Stimulated activated CD8-positive, alpha-beta memory T cell treated with anti-CD3 and anti-CD28 coated beads, Interleukin-12 subunit alpha, Interleukin-12 subunit beta, amount 100 ng/mL, for 24 hours (primary cell): ENCODE results near the gene SEMA4D.
"Not testable (repeated sequence)": the region's sequence is repeated elsewhere in the genome, so short reads cannot be mapped to it uniquely, and the experiment has no call there.

Source experiments
- DNase-seq: peaks from one replicate; pipeline ENCODE4 v3.0.0-alpha.2; 2020; ENCODE audit errors: extremely low read depth

The SEMA4D gene

DNA sequence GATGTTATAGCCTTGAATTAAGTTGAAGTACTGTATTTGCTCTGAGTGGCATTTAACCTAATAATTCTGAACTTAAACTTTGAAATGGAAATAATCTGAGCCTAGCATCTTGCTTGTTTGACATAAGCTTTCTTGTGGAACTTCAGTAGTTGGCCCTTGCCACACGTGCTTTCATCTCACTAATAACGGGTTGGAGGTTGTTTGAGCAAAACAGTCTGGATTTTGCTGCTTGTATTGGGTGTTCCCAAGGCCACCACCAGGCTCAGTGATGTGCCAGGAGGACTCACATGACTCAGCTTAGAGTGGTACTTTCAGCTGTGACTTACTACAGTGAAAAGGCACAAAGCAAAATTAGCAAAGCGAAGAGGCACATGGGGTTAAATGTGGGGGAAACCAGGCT, 143.9 kb downstream of the SEMA4D start:
- DNase-seq = no peak

- DNase-seq = no peak
These were observed 144.9 kb downstream of the SEMA4D start for GRCh38 chr9:89352874-89353649.

DNA sequence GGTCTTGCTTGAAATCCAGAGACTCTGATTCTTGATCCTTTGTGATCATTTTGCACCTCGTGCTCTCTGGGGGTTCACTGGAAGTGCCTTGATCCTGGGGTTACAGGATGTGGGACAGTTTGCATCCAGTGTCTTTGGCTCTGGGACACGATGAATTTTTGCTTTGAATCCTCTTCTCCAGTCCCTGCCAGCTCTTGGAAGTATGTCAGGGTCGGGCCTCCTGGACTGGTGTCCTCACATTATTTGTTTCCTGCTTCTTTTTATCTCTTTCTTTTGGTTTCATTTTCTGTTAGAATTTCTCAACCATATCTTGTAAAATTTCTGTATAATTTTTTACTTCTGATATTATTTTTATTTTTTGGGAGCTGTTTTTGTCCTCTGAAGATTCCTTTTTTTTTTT, 145.5 kb downstream of the SEMA4D start:
- DNase-seq = no peak

DNA sequence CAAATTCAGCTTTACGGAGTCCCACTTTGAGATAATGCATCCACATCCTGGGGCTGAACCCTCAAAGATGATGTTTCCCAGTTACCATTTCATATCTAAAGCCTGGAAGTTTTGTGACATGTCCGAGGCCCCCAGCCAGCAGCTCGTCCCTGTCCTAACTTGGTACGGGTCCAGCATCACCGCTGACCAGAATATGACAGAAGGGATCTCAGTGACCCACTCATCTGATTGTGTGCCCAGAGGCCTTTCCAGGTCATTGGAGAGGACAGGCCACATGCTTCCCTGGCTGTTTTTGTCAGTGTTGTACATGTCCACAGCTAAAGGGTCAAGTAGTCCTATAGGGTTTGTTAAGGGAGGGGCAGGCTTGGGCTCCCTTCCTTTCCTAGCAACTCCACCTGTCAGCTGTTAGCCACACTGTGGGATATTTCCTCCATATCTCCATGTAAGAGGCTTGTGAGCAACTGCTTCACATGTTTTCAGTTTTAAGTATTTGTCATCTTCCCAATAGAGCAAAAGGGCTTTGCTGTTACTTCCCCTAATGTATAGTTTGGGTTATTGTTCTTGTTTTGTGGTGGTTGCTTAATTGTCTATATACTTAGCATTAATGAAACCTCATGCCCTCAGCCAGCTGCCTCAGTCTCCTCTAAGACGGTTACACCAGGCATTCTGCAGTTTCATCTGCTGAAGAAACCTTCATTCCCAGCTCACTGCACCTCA, 146.2 kb downstream of the SEMA4D start:
- DNase-seq = no peak

DNA sequence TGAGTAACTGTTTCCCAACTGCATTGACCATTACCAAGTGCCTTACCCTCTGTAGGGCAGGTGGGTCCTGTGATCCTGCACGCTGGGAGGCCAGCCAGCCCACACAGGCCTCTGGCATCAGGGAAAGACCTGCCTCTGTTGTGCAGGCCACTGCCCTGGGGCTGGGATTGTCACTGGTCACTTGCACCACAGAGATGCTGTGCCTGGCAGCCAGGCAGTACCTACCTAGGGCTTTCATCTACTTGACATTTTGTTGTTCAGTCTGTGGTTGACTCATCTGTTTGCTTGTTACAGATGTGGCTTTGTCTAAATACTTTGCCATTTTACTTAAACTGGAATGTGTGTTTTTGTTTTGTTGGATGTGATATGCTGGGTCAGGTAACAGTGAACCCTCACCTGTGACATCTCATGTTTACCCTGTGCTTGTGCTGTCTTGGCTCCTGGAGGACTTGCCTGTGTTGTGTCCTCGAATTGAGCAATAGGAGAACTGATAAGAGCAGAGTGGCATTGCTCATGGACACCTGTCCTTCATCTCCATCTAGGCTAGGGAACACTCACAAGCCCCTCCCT, 146.8 kb downstream of the SEMA4D start:
- no peak for DNase-seq

- no peak for DNase-seq
These were observed 148.3 kb downstream of the SEMA4D start for GRCh38 chr9:89349607-89350006.

- DNase-seq = no peak
These were observed 150.3 kb downstream of the SEMA4D start for GRCh38 chr9:89347651-89348050.

GRCh38 chr9:89346696-89347095, 151.2 kb downstream of the SEMA4D start:
- no peak for DNase-seq

GRCh38 chr9:89345476-89345875, 152.4 kb downstream of the SEMA4D start:
- DNase-seq = no peak

GRCh38 chr9:89343812-89344211, 154.1 kb downstream of the SEMA4D start:
- DNase-seq = not testable (repeated sequence)

- no peak for DNase-seq
These were observed 155.0 kb downstream of the SEMA4D start for GRCh38 chr9:89342948-89343347.

DNA sequence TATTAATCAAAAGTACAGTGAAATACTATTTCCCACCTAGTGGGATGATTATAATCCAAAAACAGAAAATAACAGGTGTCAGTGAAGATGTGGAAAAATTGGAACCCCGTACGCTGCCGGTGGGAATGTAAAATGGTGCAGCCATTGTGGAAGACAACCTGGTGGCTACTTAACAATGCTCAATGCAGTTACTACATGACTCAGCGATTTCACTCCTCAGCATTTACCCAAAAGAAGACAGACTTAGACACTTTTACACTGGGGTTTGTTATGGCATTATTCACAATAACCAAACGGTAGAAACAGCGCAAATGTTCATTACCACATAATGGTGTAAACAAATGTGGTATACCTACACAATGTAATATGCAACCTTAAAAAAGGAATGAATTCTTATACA, 155.7 kb downstream of the SEMA4D start:
- no peak for DNase-seq

DNA sequence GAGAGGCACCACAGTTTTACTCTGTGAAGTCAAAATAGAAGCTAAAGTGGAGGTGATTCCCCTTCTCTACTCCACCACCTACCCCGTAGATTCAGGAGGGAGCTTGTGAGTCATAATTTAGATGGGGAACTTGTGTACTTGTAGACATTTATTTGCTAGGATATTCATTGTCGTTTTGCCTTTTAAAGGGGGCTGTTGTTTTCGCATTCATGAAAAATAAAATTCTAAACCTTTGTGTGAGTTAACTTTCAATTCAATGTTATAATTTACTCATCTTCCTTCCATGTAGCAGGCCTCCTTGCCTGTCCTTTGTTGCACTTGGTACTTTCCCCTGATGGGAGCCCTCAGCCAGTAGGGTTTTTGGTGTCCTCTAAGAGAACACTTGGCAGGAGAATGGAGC, 157.6 kb downstream of the SEMA4D start:
- no peak for DNase-seq

DNA sequence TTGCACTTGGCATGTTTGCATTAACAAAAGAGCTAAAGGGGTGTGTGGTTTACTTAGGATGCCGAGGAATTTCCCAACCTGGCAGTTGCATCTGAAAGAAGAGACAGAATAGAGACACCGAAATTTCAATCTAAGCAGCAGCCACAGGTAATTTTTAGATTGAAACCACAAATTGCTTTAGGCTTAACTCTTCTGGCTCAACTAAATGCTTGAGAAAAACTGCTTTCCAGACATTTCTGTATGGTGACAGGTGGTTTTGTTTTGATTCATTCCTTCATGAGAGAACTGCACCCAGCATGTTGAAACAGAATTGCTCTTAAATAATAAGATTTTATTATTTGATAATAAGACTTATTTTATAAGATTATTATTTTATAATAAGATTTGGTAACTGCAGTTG, 158.1 kb downstream of the SEMA4D start:
- no peak for DNase-seq

DNA sequence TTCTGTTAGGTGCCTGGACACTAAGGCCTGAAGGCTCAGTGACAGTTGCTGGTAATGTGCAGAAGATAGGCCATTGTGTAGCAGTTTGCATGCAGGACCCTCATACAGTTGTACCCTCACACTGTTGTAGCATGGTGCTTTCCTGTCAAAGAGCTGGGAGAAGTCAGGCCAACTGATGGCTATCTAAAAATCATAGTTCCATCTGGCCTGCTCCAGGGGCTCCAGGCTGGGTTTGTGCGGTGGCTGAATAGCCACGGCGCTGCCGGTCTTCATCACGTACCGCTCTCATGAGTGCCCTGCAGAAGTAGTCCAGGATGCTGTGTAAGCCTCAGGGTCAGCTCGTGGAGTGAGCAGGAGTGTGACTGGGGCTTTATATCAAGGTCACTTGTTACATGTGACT, 167.4 kb downstream of the SEMA4D start:
- no peak for DNase-seq

- DNase-seq = no peak
These were observed 168.0 kb downstream of the SEMA4D start for GRCh38 chr9:89329917-89330316.

DNA sequence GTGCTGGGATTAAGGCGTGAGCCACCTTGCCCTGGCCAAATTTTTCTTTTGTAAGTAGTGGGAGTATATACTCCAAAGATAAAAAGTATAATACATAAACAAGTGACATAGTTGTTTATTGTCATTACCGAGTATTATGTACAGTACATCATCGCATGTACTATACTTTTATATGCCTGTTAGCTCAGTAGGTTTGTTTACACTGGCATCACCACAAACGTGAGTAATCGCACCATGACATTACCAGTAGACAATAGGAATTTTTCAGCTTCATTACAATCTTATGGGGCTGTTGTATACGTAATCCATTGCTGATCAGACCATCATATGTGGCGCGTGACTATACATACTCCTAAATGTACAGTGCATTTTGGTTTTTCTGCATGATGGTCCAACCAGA, 169.8 kb downstream of the SEMA4D start:
- DNase-seq = no peak

- no peak for DNase-seq
These were observed 172.2 kb downstream of the SEMA4D start for GRCh38 chr9:89325733-89326132.

DNA sequence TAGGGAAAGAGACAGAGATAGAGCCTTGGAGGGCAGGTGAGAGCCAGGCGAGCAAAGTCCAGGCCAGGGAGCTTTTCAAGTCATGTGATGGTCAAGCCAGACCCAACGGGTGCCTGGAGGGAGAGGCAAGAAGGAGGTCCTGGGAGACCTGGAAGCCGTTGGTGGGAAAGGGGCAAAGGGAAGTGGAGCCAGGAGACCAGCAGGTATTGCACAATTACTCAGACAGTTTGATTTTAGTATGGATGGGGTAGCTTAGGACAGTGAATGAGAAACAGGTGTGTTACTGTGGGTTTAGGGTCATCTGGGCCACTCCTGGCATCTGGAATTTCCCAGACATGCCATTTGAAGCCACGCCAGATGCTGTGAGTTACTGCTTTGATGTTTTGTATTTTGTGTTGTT, 174.5 kb downstream of the SEMA4D start:
- no peak for DNase-seq

DNA sequence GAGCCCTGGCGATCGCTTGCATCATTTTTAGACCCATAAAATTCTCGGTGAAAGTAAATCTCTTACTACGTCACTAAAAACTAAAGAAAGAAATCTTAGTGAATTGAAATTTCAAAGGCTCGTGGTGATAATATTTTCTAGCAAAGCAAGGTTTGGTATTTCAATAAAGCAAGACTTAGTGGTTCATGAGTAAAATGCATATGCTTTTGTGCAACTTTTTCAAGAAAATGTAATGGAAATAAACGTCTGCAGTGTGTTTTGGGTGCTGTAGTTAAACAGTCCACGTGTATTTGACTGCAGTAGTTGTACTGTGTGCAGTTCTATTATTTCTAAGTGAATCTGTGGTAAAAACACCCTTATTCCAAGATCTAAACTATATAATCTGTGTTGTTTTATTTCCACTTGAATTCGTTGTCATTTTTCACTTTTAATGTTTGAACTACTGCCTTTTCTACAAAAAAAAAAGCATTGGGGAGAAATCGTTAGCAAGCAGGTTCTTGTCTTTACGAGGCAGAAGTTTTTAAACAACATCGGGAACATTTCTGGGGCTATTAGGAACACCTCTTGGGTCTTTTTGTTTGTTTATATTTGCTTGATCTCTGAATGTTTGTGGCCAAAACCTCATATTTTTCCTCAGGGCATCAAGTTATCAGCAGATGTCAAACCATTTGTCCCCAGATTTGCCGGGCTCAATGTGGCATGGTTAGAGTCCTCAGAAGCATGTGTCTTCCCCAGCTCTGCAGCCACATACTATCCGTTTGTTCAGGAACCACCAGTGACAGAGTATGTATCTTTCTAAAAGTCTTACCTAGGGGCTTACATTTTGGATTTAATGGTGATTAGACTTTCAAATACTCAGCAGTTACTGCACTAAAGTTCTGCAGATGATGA, 178.7 kb downstream of the SEMA4D start:
- no peak for DNase-seq

- peak; percentile 85 for DNase-seq
These were observed 179.5 kb downstream of the SEMA4D start, which contains the start of gene SECISBP2 for GRCh38 chr9:89318123-89319014. SECISBP2 (plus strand) TSS chr9:89318500; CDS start chr9:89318577, 77 bp downstream.
